Cardiac muscle cell (in vitro differentiated cells and primary cell): ENCODE data around the gene GPA33. TPM values are rescaled to one million over a fixed set of nuclear protein-coding genes. Genes with fewer than 3 reads are reported as not detected.

Experiments
- DNase-seq, 2 donors: peaks; one replicate each; pipeline versions ENCODE4 v3.0.0 to v3.0.0-alpha.2; 2010 to 2017; ENCODE audit warnings: low read depth in 1 of 2, low spot score in 1 of 2
- H3K27ac ChIP-seq: fragments of 200-600 bp; sonication (generic); 2 replicates; pipeline ENCODE4 v1.5.1; 2016
- H3K27me3 ChIP-seq: fragments of 200-600 bp; sonication (generic); 2 replicates; pipeline ENCODE4 v1.6.0; 2016; ENCODE audit warnings: control low read depth
- H3K36me3 ChIP-seq: fragments of 200-600 bp; sonication (generic); 2 replicates; pipeline ENCODE4 v1.5.1; 2016; ENCODE audit warnings: control low read depth
- H3K4me1 ChIP-seq: fragments of 200-600 bp; sonication (generic); 2 replicates; pipeline ENCODE4 v1.8.1; 2017; ENCODE audit warnings: low read depth, mild to moderate bottlenecking, mixed run types
- H3K4me3 ChIP-seq: fragments of 200-600 bp; sonication (generic); 2 replicates; pipeline ENCODE4 v1.5.1; 2016; ENCODE audit warnings: mild to moderate bottlenecking
- H3K9me3 ChIP-seq: fragments of 200-600 bp; sonication (generic); 2 replicates; pipeline ENCODE4 v1.5.1; 2017; ENCODE audit warnings: low read depth, mild to moderate bottlenecking, control low read depth
- polyA plus RNA-seq: library from polyadenylated mRNA; unstranded; fragments of >200 nt; fragmentation: Nextera tagmentation; extraction: Ambion mirVana; gene quantifications from 2 replicates; pipeline ENCODE4 v1.2.1, GENCODE V29; 2016
- total RNA-seq: library from RNA; depleted of rRNA; stranded (reverse); fragments of >200 nt; gene quantifications from 2 replicates; pipeline ENCODE4 v1.2.3, GENCODE V29; 2016
- TF ChIP-seq, protein P1 (sequence below): IDR thresholded peaks from 2 replicates; pipeline ENCODE4 v1.5.1; 2012; ENCODE audit warnings: low read depth, mild to moderate bottlenecking, low read length

Gene GPA33
- total and polyA plus RNA-seq, 2 experiments from 2014 or later = 0.35 to 0.69 TPM

DNA sequence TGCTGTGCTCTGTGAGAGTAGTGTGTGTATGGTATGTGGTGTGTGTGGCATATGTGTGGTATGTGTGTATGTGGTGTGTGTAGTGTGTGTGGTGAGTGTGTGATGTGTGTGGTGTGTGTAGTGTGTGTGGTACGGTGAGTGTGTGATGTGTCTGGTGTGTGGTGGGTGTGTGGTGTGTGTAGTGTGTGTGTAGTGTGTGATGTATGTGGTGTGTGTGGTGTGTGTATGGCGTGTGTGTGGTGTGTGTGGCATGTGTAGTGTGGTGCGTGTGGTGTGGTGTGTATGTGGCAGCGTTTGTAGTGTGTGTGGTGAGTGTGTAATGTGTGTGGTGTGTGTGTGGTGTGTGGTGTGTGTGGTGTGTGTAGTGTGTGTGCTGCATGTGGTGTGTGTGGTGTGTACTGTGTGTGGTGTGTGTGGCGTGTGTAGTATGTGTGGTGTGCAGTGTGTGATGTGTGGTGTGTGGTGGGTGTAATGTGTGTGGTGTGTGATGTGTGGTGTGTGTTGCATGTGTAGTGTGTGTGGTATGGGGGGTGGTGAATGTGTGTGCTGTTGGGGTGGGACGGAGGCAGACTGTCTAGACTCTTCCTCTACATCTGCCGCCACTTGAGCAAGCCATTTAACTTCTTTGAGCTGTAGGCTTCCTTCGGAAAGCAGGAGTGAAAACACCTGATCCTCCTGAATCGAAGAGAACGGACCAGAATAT, 33.5 kb downstream of the GPA33 start:
- H3K4me3 ChIP-seq = no peak overlapping the region
- TF ChIP-seq, protein P1, sequence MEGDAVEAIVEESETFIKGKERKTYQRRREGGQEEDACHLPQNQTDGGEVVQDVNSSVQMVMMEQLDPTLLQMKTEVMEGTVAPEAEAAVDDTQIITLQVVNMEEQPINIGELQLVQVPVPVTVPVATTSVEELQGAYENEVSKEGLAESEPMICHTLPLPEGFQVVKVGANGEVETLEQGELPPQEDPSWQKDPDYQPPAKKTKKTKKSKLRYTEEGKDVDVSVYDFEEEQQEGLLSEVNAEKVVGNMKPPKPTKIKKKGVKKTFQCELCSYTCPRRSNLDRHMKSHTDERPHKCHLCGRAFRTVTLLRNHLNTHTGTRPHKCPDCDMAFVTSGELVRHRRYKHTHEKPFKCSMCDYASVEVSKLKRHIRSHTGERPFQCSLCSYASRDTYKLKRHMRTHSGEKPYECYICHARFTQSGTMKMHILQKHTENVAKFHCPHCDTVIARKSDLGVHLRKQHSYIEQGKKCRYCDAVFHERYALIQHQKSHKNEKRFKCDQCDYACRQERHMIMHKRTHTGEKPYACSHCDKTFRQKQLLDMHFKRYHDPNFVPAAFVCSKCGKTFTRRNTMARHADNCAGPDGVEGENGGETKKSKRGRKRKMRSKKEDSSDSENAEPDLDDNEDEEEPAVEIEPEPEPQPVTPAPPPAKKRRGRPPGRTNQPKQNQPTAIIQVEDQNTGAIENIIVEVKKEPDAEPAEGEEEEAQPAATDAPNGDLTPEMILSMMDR = no peak
- no peaks in the 10 kb centered on the region for H3K9me3 ChIP-seq
- H3K27ac ChIP-seq = no peak overlapping the region
- no peaks in the 10 kb centered on the region for H3K27me3 ChIP-seq
- no peaks in the 10 kb centered on the region for H3K4me1 ChIP-seq
- no peaks in the 10 kb centered on the region for H3K36me3 ChIP-seq
- DNase-seq = no peak

DNA sequence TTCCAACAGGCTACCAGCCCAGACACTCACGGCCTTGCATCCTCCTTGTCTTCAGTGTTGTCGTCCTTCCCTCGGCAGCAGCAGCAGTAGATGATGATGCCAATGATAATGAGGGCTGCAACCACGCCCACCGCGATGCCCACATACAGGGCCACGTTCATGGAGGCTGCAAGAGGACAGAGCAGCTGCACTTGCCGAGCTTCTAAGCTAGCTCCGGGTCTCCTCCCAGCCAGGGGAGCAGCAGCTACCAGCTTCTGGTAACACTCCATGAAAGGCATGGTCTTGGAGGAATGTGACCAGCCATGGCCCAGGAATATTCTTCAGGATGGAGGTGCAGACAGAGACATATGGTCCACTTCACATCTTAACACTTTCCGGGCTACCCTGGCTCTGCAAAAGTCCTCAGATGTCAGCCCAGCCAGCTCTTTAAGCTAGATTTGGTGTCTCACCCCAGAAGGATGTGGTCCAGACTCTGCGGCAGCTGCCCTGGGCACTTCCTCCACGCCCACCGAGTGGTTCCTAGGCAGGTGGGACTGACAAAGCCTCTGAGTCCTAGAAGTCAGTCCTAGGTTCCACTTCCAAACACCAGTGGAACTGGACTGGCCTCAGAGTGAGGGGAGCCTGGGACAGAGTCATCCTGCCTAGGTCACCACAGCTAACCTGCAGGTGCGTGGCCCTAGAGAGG, 35.1 kb downstream of the GPA33 start:
- no peaks in the 10 kb centered on the region for H3K36me3 ChIP-seq
- TF ChIP-seq, protein P1 = no peak
- H3K4me3 ChIP-seq = no peak overlapping the region
- no peak for DNase-seq
- H3K27ac ChIP-seq = no peak overlapping the region
- H3K27me3 ChIP-seq = no peaks in the 10 kb centered on the region
- no peaks in the 10 kb centered on the region for H3K4me1 ChIP-seq
- no peaks in the 10 kb centered on the region for H3K9me3 ChIP-seq

DNA sequence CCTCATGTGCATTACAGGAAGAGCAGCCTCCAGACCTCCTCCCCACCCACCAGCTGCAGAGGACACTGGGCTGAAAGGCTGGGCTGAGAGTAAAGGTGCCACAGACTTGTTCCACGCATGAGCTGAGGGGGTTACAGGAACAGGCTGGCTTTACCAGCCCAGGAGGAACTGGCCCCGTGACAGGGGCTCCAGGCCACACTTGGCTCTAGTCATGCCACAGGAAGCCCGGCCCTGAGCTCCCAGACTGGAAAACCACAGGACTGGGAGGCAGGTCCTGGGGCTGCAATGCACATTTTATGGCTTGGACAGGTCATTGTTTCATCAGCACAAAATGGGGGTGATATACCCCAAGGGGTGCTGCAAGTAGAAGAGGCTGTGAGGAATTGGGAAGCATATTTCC, 35.6 kb downstream of the GPA33 start:
- Histone ChIP-seq H3K36me3 (no peaks in the 10 kb centered on the region), H3K27me3 (no peaks in the 10 kb centered on the region), H3K27ac (no peak overlapping the region), H3K4me3 (no peak overlapping the region), H3K9me3 (no peaks in the 10 kb centered on the region), H3K4me1 (no peaks in the 10 kb centered on the region)
- TF ChIP-seq, protein P1 = no peak
- DNase-seq = no peak

DNA sequence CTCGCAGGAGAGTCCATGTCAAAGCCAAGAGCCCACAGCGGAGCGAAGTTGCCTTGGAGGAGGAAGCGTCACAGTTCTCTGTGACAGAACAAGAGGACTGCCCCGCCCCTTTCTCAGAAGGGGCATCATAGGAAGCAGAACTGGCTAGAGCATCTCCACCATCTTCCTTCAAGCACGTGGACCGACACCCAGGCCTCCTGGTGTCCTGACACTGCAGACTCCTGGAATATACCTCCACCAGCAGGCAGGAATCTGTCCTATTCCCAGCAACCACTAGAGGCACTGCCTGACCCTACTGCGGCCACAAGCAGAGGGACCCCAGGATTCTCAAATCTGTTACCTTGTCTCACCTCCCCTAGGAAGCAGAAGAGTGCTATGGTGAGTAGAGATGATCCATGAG, 37.8 kb downstream of the GPA33 start:
- TF ChIP-seq, protein P1 = peak; percentile 46
- Histone ChIP-seq H3K4me1 (no peaks in the 10 kb centered on the region), H3K27ac (no peak overlapping the region), H3K9me3 (no peaks in the 10 kb centered on the region), H3K36me3 (no peaks in the 10 kb centered on the region), H3K27me3 (no peaks in the 10 kb centered on the region), H3K4me3 (no peak overlapping the region)
- DNase-seq = peak; percentile 12 to 35

DNA sequence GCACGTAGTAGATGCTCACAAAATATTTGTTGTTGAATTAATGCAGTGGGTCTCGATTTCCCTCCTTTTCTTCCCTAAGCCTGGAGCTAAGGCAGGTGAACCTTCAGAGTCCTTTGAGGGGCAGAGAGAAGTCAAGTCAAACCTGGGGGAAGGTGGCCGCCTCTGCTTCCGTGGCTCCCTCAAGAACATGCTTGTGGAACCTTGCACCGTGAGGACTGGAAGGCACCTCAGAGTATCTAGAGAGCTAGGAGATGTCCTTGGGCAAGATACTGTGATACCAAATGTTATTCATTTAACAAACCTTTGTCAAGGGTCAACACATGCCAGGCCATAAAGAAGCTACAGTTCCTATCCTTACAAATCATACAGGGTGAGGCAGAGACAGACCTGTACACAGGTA, 38.3 kb downstream of the GPA33 start:
- Histone ChIP-seq H3K36me3 (no peaks in the 10 kb centered on the region), H3K4me3 (no peak overlapping the region), H3K27me3 (no peaks in the 10 kb centered on the region), H3K27ac (no peak overlapping the region), H3K9me3 (no peaks in the 10 kb centered on the region), H3K4me1 (no peaks in the 10 kb centered on the region)
- DNase-seq = no peak
- TF ChIP-seq, protein P1 = no peak
